GM12873 (cell line): ENCODE results near the gene RASL10A.

Experiments used
- CTCF ChIP-seq: IDR thresholded peaks from 2 replicates; pipeline ENCODE4 v1.5.1; 2012; ENCODE audit warnings: low read depth, mild to moderate bottlenecking, moderate library complexity, low read length, control low read depth; ENCODE audit not compliant: insufficient read depth; ENCODE audit errors: missing control alignments

RASL10A gene

GRCh38 chr22:29263791-29264276 is 51.7 kb downstream of the RASL10A start:
- no peak for TF ChIP-seq CTCF
